IMR-90 (cell line): Measurements from ENCODE around the gene MFN2. TPM values are rescaled to one million over a fixed set of nuclear protein-coding genes. Genes with fewer than 3 reads are reported as not detected.

ENCODE experiments used
- ATAC-seq: fragments of 200-7000 bp; cut with Tn5 transposase; 2 replicates; pipeline ENCODE4 v1.9.1; 2020; ENCODE audit warnings: low read depth, mild to moderate bottlenecking, moderate library complexity
- BruUV-seq: library from RNA; stranded (reverse); fragments of 400-500 nt; replicated peaks from 2 replicates; lab custom pipeline; 2021; lab: Mats Ljungman, UMichigan
- CTCF ChIA-PET: fragments of 300-600 bp; formaldehyde crosslinking; extraction: SDS; loops from one replicate; lab custom pipeline; 2021; ENCODE audit warnings: antibody characterized with exemption; lab: Yijun Ruan, JAX
- POLR2A ChIA-PET: fragments of 300-600 bp; sonication (Branson Sonifier 250); formaldehyde crosslinking; loops from one replicate; lab custom pipeline; 2022; ENCODE audit warnings: antibody characterized with exemption; ENCODE audit not compliant: unreplicated experiment; lab: Charles Lee
- DNase-seq: peaks from one replicate; pipeline ENCODE4 v3.0.0; 2013
- H2AFZ ChIP-seq: replicated peaks from 2 replicates; pipeline ENCODE3; 2013; ENCODE audit warnings: low read length, mild to moderate bottlenecking; ENCODE audit not compliant: poor library complexity
- H2AK5ac ChIP-seq: 2 replicates; pipeline ENCODE4 v1.6.1; 2013; ENCODE audit warnings: low read depth, low read length, inconsistent platforms
- H2AK9ac ChIP-seq: replicated peaks from 2 replicates; pipeline ENCODE3; 2013; ENCODE audit warnings: mild to moderate bottlenecking, low read depth, low read length, moderate library complexity; ENCODE audit not compliant: poor library complexity
- H2BK120ac ChIP-seq: 2 replicates; pipeline ENCODE4 v1.6.1; 2013; ENCODE audit warnings: low read depth, low read length, inconsistent platforms
- H2BK15ac ChIP-seq: 3 replicates; pipeline ENCODE4 v1.6.1; 2013; ENCODE audit warnings: low read depth, low read length, inconsistent platforms
- H2BK20ac ChIP-seq: 2 replicates; pipeline ENCODE4 v1.6.1; 2013; ENCODE audit warnings: low read depth, mild to moderate bottlenecking, inconsistent platforms, low read length, moderate library complexity
- H2BK5ac ChIP-seq: 2 replicates; pipeline ENCODE4 v1.6.1; 2013; ENCODE audit warnings: mild to moderate bottlenecking, low read depth, low read length, inconsistent platforms; ENCODE audit not compliant: poor library complexity, severe bottlenecking
- H3K14ac ChIP-seq: replicated peaks from 2 replicates; pipeline ENCODE4 v1.6.1; 2013; ENCODE audit warnings: low read depth, low read length, inconsistent platforms
- H3K18ac ChIP-seq: 2 replicates; pipeline ENCODE4 v1.6.1; 2013; ENCODE audit warnings: low read depth, low read length, control low read depth
- H3K23ac ChIP-seq: 2 replicates; pipeline ENCODE4 v1.6.1; 2013; ENCODE audit warnings: low read depth, low read length, inconsistent platforms
- H3K27ac ChIP-seq: 2 replicates; pipeline ENCODE4 v1.5.1; 2013; ENCODE audit warnings: mild to moderate bottlenecking, control low read depth, low read length; ENCODE audit not compliant: insufficient read depth
- H3K27me3 ChIP-seq: 2 replicates; pipeline ENCODE4 v1.6.1; 2013; ENCODE audit warnings: low read length; ENCODE audit not compliant: control insufficient read depth, insufficient read depth
- H3K36me3 ChIP-seq: 2 replicates; pipeline ENCODE4 v1.6.1; 2013; ENCODE audit warnings: low read length, mixed read lengths; ENCODE audit not compliant: control insufficient read depth, insufficient read depth
- H3K4ac ChIP-seq: 2 replicates; pipeline ENCODE4 v1.6.1; 2013; ENCODE audit warnings: low read depth, low read length, inconsistent platforms
- H3K4me1 ChIP-seq: 2 replicates; pipeline ENCODE4 v1.6.1; 2013; ENCODE audit warnings: low read length, mixed read lengths; ENCODE audit not compliant: control insufficient read depth, insufficient read depth
- H3K4me2 ChIP-seq: 2 replicates; pipeline ENCODE4 v1.6.1; 2013; ENCODE audit warnings: low read depth, mild to moderate bottlenecking, control low read depth, low read length, moderate library complexity
- H3K4me3 ChIP-seq: 2 replicates; pipeline ENCODE4 v1.5.1; 2013; ENCODE audit warnings: low read depth, mild to moderate bottlenecking, control low read depth, low read length, moderate library complexity; ENCODE audit not compliant: insufficient read depth
- H3K56ac ChIP-seq: 2 replicates; pipeline ENCODE4 v1.6.1; 2013; ENCODE audit warnings: low read length, inconsistent platforms; ENCODE audit not compliant: insufficient read depth; ENCODE audit errors: extremely low read depth
- H3K79me1 ChIP-seq, 2 experiments: 2 replicates each; pipeline ENCODE4 v1.6.1; 2013; ENCODE audit warnings: low read length in 2 of 2, inconsistent platforms in 1 of 2, low read depth in 1 of 2
- H3K9ac ChIP-seq: 2 replicates; pipeline ENCODE4 v1.6.1; 2013; ENCODE audit warnings: low read depth, low read length, control low read depth
- H3K9me1 ChIP-seq: 2 replicates; pipeline ENCODE4 v1.6.1; 2013; ENCODE audit warnings: low read length, inconsistent platforms; ENCODE audit not compliant: insufficient read depth
- H3K9me3 ChIP-seq: 2 replicates; pipeline ENCODE4 v1.6.1; 2013; ENCODE audit warnings: low read length; ENCODE audit not compliant: control insufficient read depth, insufficient read depth
- H4K20me1 ChIP-seq: 2 replicates; pipeline ENCODE4 v1.6.1; 2013; ENCODE audit warnings: low read length, inconsistent platforms; ENCODE audit not compliant: insufficient read depth
- H4K5ac ChIP-seq: 2 replicates; pipeline ENCODE4 v1.6.1; 2013; ENCODE audit warnings: mild to moderate bottlenecking, low read depth, low read length, control low read depth
- H4K8ac ChIP-seq, 2 experiments: 2 replicates each; pipeline ENCODE4 v1.6.1; 2013; ENCODE audit warnings: low read depth in 2 of 2, low read length in 2 of 2, control low read depth in 1 of 2, inconsistent platforms in 1 of 2
- H4K91ac ChIP-seq: 2 replicates; pipeline ENCODE4 v1.6.1; 2013; ENCODE audit warnings: low read depth, low read length, inconsistent platforms; ENCODE audit not compliant: insufficient read depth
- BHLHE40 ChIP-seq: fragments of 150-350 bp; IDR thresholded peaks from 2 replicates; pipeline ENCODE4 v1.6.1; 2016; ENCODE audit warnings: mild to moderate bottlenecking, low read depth, low read length
- CEBPB ChIP-seq: IDR thresholded peaks from 2 replicates; pipeline ENCODE4 v1.6.1; 2012; ENCODE audit warnings: low read depth, low read length, improper control_type of control experiment
- CHD1 ChIP-seq: IDR thresholded peaks from 2 replicates; pipeline ENCODE4 v1.6.1; 2012; ENCODE audit warnings: low read depth, low read length, improper control_type of control experiment
- MAZ ChIP-seq: IDR thresholded peaks from 2 replicates; pipeline ENCODE4 v1.6.1; 2012; ENCODE audit warnings: low read depth, mild to moderate bottlenecking, low read length, improper control_type of control experiment, moderate library complexity, borderline replicate concordance
- MXI1 ChIP-seq: IDR thresholded peaks from 2 replicates; pipeline ENCODE4 v1.6.1; 2012; ENCODE audit warnings: low read depth, mild to moderate bottlenecking, low read length, moderate library complexity, borderline replicate concordance
- POLR2A ChIP-seq: IDR thresholded peaks from 2 replicates; pipeline ENCODE4 v1.6.1; 2012; ENCODE audit warnings: mild to moderate bottlenecking, low read depth, low read length
- RAD21 ChIP-seq: IDR thresholded peaks from 2 replicates; pipeline ENCODE4 v1.6.1; 2012; ENCODE audit warnings: low read length, improper control_type of control experiment
- RFX5 ChIP-seq: IDR thresholded peaks from 2 replicates; pipeline ENCODE4 v1.8.0; 2012; ENCODE audit warnings: low read depth, mild to moderate bottlenecking, low read length, moderate library complexity
- WGBS, 2 experiments: methylation state at CpG; one replicate each; pipeline versions ENCODE4 v1.1.5 to v1.1.7; 2013; ENCODE audit warnings: missing lambda C conversion rate in 2 of 2; ENCODE audit not compliant: insufficient read length in 1 of 2; ENCODE audit errors: extremely low coverage in 2 of 2; 5-methylcytosine and 5-hydroxymethylcytosine counted together
- dilution Hi-C: fragments of 300-500 bp; cut with HindIII; formaldehyde crosslinking; loops from one replicate; pipeline ENCODE4 v1.14.3; 2018; ENCODE audit warnings: low sequenced_read_pairs; ENCODE audit not compliant: unreplicated experiment
- in situ Hi-C: fragments of 300-500 bp; cut with MboI; formaldehyde crosslinking; loops from 3 replicates; pipeline ENCODE4 v1.14.3; 2019; ENCODE audit warnings: low sequenced_read_pairs, inconsistent platforms, mixed read lengths
- intact Hi-C: fragments of 100-400 bp; cut with micrococcal nuclease; formaldehyde crosslinking; loops from 2 replicates; pipeline ENCODE4 v1.10.0; 2022
- polyA plus RNA-seq, 3 experiments: library from polyadenylated mRNA; depleted of rRNA; stranded (reverse); fragments of >200 nt; gene quantifications; 2 replicates each; pipeline ENCODE4 v1.2.3, GENCODE V29; 2012; ENCODE audit warnings: low replicate concordance in 1 of 3
- total RNA-seq: library from RNA; depleted of rRNA; stranded (reverse); fragments of >200 nt; gene quantifications from 2 replicates; pipeline ENCODE4 v1.2.3, GENCODE V29; 2012

The MFN2 gene
- total and polyA plus RNA-seq, 2 of the 4 experiments (the other 2 are of a cell fraction), result 52.8 to 84.2 TPM

DNA sequence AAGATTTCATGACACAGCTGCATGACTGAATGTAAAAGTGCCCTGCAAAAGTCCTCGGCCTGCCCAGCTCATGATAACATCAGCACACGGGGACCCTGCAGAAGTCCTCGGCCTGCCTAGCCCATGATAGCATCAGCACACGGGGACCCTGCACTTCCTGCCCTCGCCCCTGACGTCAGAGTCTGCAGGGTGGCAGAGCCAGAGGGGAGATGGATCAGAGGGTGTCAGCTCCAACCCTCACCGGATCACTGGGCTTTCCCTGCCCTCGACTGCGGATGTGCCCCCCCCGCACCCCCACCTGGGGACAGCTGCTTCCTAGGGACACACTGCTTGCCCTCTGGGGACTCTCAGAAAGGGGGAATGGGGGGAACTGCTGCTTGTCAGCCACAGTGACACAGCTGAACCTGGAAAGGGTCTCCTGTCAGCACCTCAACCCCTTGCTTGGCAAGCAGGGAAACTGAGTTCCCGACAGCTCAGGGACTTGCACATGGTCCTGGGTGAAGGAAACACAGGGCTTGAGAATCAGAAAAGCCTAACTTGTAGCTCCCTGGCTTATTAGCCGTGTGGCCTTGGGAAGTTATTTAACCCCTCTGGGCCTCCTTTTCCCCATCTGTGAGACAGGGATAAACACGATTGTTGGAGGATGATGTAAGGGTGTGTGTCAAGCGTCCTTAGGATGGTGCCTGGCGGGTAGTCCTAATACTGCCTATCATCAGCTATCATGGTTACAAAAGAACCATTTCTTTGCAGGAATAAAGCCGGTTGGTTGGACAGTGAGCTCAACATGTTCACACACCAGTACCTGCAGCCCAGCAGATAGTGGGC, 30.7 kb downstream of the MFN2 start:
- no peak overlapping the region for H4K8ac ChIP-seq
- H4K91ac ChIP-seq, result no peak overlapping the region
- no peak overlapping the region for H2AFZ ChIP-seq
- TF ChIP-seq CHD1, result no peak
- TF ChIP-seq BHLHE40, result no peak
- TF ChIP-seq RAD21, result no peak
- TF ChIP-seq CEBPB, result no peak
- TF ChIP-seq MAZ, result no peak
- no peak for TF ChIP-seq RFX5
- no peak for TF ChIP-seq MXI1
- no peak for TF ChIP-seq POLR2A
- BruUV-seq, result no TSS peak
- H3K27me3 ChIP-seq, result no peaks in the 10 kb centered on the region
- H3K9me3 ChIP-seq, result no peaks in the 10 kb centered on the region
- no peak overlapping the region for H2AK5ac ChIP-seq
- H4K20me1 ChIP-seq, result no peaks in the 10 kb centered on the region
- ATAC-seq (no peak), DNase-seq (no peak)
- peaks cover 51% of the 10 kb centered on the region for H3K36me3 ChIP-seq
- no peak overlapping the region for H3K4me3 ChIP-seq
- dilution Hi-C loops (no loop called here), intact Hi-C loops (no loop called here), in situ Hi-C loops (no loop called here)
- peaks cover 2% of the 10 kb centered on the region; the same call in 1 of the 2 replicates for H3K4me1 ChIP-seq
- no peak overlapping the region for H2BK20ac ChIP-seq
- H4K5ac ChIP-seq, result no peak overlapping the region
- H3K4ac ChIP-seq, result no peak overlapping the region
- no peak overlapping the region for H3K14ac ChIP-seq
- CTCF ChIA-PET, result interaction anchor here (1.2 kb wide), 1 partner anchor 11 kb away, joined by 3 read pairs; no protein-coding TSS in a partner anchor
- no peak overlapping the region for H3K18ac ChIP-seq
- no peaks in the 10 kb centered on the region; the same call in 1 of the 2 replicates for H3K9me1 ChIP-seq
- WGBS, 2 experiments, result 96% methylated on average over 4 of the region's 16 CpGs; no CpG with 5 or more reads in 1 of the 2 experiments
- H3K4me2 ChIP-seq, result no peak overlapping the region
- POLR2A ChIA-PET, result no interaction called here
- no peak overlapping the region for H3K56ac ChIP-seq
- no peak overlapping the region for H3K27ac ChIP-seq
- H2BK120ac ChIP-seq, result no peak overlapping the region
- 0 out of 4 replicates have a peak, but pooled peaks cover 0 to 2% of the 10 kb centered on the region in 2 experiments for H3K79me1 ChIP-seq
- H2BK5ac ChIP-seq, result no peak overlapping the region
- H3K23ac ChIP-seq, result no peak overlapping the region
- no peak overlapping the region for H3K9ac ChIP-seq
- no peak overlapping the region for H2BK15ac ChIP-seq
- H2AK9ac ChIP-seq, result no peak overlapping the region
